Measurements from ENCODE around the gene CES3. TPM values are rescaled to one million over a fixed set of nuclear protein-coding genes. Genes with fewer than 3 reads are reported as not detected.

The CES3 gene
- total RNA-seq, 1 donor from 2014 or later = 4.8 TPM

DNA sequence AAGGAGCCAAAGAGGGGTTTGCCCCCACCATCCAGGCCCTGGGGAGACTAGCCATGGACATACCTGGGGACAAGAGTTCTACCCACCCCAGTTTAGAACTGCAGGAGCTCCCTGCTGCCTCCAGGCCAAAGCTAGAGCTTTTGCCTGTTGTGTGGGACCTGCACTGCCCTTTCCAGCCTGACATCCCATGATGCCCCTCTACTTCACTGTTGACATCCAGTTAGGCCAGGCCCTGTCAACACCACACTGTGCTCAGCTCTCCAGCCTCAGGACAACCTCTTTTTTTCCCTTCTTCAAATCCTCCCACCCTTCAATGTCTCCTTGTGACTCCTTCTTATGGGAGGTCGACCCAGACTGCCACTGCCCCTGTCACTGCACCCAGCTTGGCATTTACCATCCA, 48.1 kb downstream of the CES3 start:
- TF ChIP-seq, protein P1, sequence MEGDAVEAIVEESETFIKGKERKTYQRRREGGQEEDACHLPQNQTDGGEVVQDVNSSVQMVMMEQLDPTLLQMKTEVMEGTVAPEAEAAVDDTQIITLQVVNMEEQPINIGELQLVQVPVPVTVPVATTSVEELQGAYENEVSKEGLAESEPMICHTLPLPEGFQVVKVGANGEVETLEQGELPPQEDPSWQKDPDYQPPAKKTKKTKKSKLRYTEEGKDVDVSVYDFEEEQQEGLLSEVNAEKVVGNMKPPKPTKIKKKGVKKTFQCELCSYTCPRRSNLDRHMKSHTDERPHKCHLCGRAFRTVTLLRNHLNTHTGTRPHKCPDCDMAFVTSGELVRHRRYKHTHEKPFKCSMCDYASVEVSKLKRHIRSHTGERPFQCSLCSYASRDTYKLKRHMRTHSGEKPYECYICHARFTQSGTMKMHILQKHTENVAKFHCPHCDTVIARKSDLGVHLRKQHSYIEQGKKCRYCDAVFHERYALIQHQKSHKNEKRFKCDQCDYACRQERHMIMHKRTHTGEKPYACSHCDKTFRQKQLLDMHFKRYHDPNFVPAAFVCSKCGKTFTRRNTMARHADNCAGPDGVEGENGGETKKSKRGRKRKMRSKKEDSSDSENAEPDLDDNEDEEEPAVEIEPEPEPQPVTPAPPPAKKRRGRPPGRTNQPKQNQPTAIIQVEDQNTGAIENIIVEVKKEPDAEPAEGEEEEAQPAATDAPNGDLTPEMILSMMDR (IDR thresholded peaks at IDR 0.05; ENCODE audit: unreplicated experiment) = no peak
- Mint-ChIP-seq H3K36me3 (ENCODE audit: insufficient read depth) (no peaks in the 10 kb centered on the region), H3K27ac (no peak overlapping the region), H3K4me3 (ENCODE audit: low read depth) (no peak overlapping the region), H3K4me1 (ENCODE audit: low read depth) (no peaks in the 10 kb centered on the region), H3K27me3 (peaks cover 35% of the 10 kb centered on the region), H3K9me3 (ENCODE audit: low read depth) (no peaks in the 10 kb centered on the region)
- DNase-seq (ENCODE audit: low spot score, unreplicated experiment) = no peak

DNA sequence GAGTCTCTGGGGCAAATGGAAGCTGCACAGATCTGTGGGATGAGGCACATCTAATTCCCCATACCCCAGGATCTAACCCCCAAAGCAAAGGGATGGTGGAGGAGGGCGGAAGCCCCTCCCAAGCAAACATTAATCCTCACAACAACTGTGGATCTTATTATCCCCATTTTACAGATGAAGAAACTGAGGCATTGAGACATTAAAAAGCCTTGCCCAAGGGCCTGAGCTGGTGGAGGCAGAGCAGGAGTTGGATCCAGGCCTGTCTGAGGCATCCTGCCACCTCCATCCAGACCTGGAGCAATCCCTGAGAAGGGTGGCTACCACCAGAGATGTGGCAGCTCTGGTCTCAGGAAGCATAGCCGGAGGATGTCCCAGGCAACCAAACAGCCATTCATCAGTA, 50.2 kb downstream of the CES3 start:
- Mint-ChIP-seq H3K9me3 (ENCODE audit: low read depth) (no peaks in the 10 kb centered on the region), H3K4me3 (ENCODE audit: low read depth) (no peak overlapping the region), H3K36me3 (ENCODE audit: insufficient read depth) (no peaks in the 10 kb centered on the region), H3K27ac (no peak overlapping the region), H3K27me3 (peaks cover 50% of the 10 kb centered on the region), H3K4me1 (ENCODE audit: low read depth) (no peaks in the 10 kb centered on the region)
- no peak for DNase-seq (ENCODE audit: low spot score, unreplicated experiment)
- TF ChIP-seq, protein P1 (IDR thresholded peaks at IDR 0.05; ENCODE audit: unreplicated experiment) = no peak

GRCh38 chr16:67013233-67013822, 52.3 kb downstream of the CES3 start:
- no peak for DNase-seq (ENCODE audit: low spot score, unreplicated experiment)
- Mint-ChIP-seq H3K36me3 (ENCODE audit: insufficient read depth) (no peaks in the 10 kb centered on the region), H3K4me1 (ENCODE audit: low read depth) (no peaks in the 10 kb centered on the region), H3K27ac (no peak overlapping the region), H3K9me3 (ENCODE audit: low read depth) (no peaks in the 10 kb centered on the region), H3K4me3 (ENCODE audit: low read depth) (peak overlapping the region; percentile 31), H3K27me3 (peaks cover 46% of the 10 kb centered on the region)
- TF ChIP-seq, protein P1 (IDR thresholded peaks at IDR 0.05; ENCODE audit: unreplicated experiment) = no peak

DNA sequence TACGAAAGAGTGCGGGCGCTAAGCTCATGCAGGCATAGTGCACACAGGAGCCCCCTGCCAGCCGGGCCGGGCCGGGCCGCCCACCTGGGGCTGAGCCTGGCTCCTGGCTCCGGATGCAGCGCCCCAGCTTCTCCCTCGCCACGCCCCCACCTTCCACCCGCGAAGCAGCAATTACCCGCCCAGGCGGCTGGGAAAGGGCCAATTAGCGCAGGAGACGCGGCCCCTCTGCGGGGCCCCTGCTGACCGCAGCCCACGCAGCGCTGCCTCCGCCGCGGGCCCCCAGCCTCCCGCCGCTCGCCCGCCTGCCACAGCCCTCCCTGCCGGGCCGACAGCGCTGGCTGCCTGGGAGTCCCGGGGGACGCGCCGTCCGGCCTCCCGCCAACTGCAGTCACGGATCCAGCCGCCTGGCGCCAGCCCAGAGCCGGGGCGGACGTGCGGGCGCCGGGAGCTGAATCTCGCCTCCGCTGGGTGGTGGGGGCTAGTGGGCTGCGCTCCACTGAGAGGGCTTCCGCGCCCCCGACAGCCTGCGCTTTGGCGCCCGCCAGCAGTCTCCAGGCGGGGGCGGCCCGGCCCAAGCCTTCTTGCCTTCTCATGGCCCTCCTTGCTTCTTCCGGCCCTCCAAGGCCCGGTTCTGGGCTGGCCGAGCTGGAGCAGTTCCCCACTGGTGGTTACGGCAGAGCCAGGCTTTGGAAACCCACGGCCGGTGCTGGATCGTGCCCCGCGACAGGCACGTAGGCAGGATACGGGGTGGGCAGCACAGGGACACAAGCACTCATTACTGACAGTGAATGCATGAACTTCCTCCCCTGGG, 53.0 kb downstream of the CES3 start:
- H3K4me1 Mint-ChIP-seq (ENCODE audit: low read depth) = no peaks in the 10 kb centered on the region
- H3K36me3 Mint-ChIP-seq (ENCODE audit: insufficient read depth) = no peaks in the 10 kb centered on the region
- TF ChIP-seq, protein P1 (IDR thresholded peaks at IDR 0.05; ENCODE audit: unreplicated experiment) = peak; percentile 32
- no peak overlapping the region for H3K27ac Mint-ChIP-seq
- no peaks in the 10 kb centered on the region for H3K9me3 Mint-ChIP-seq (ENCODE audit: low read depth)
- peak; percentile 60 for DNase-seq (ENCODE audit: low spot score, unreplicated experiment)
- H3K27me3 Mint-ChIP-seq = peaks cover 41% of the 10 kb centered on the region
- H3K4me3 Mint-ChIP-seq (ENCODE audit: low read depth) = peak overlapping the region; percentile 53

GRCh38 chr16:67014634-67015312, 53.7 kb downstream of the CES3 start:
- Mint-ChIP-seq H3K4me3 (ENCODE audit: low read depth) (no peak overlapping the region), H3K27me3 (peaks cover 37% of the 10 kb centered on the region), H3K27ac (peak overlapping the region; percentile 43), H3K9me3 (ENCODE audit: low read depth) (no peaks in the 10 kb centered on the region), H3K4me1 (ENCODE audit: low read depth) (no peaks in the 10 kb centered on the region), H3K36me3 (ENCODE audit: insufficient read depth) (no peaks in the 10 kb centered on the region)
- no peak for DNase-seq (ENCODE audit: low spot score, unreplicated experiment)
- TF ChIP-seq, protein P1 (IDR thresholded peaks at IDR 0.05; ENCODE audit: unreplicated experiment) = no peak

Measured in progenitor cell of endocrine pancreas (in vitro differentiated cells).